CD4-positive, alpha-beta T cell treated with Interleukin-10 for 1 hour (primary cell): Measurements from ENCODE around the gene RNF157.
"Not testable (repeated sequence)": the region's sequence is repeated elsewhere in the genome, so short reads cannot be mapped to it uniquely, and the experiment has no call there.

ENCODE experiments used
- DNase-seq: peaks from one replicate; pipeline ENCODE4 v3.0.0-alpha.2; 2020

Gene RNF157

DNA sequence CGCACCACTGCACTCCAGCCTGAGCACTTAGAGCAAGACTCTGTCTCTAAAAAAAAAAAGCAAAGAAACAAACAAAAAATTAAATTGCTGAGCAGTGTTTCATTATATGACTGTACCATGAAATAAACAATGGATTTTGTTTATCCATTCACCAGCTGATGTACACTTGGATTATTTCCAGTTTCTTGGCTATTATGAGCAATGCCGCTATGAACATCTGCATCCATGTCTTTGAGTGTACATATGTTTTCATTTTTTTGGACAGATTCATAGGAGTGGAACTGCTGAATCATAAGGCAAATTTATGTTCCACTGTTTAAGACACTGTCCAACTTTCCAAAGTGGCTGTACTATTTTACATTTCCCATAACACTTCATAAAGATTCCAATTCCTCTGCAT lies 8.0 kb downstream of the RNF157 start:
- no peak for DNase-seq

DNA sequence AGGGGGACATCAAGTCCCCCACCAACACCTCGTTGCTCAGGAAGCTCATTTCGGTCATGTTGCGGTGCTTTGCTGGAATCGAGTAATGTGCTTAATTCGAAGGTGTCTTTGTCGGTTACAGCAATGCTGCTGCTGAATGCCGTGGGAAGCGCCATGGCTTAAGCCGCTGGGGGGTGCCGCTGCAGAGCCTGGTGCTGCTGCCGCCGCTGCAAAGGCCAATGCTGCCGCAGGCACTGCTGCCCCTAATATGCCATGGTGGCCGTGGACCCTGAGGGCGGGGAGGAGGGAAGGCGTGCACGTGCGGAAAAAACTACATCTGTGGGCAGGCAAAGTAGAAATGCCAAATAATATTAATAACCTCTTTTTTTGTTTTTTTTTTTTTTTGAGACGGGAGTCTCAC lies 13.5 kb downstream of the RNF157 start:
- DNase-seq = not testable (repeated sequence)

DNA sequence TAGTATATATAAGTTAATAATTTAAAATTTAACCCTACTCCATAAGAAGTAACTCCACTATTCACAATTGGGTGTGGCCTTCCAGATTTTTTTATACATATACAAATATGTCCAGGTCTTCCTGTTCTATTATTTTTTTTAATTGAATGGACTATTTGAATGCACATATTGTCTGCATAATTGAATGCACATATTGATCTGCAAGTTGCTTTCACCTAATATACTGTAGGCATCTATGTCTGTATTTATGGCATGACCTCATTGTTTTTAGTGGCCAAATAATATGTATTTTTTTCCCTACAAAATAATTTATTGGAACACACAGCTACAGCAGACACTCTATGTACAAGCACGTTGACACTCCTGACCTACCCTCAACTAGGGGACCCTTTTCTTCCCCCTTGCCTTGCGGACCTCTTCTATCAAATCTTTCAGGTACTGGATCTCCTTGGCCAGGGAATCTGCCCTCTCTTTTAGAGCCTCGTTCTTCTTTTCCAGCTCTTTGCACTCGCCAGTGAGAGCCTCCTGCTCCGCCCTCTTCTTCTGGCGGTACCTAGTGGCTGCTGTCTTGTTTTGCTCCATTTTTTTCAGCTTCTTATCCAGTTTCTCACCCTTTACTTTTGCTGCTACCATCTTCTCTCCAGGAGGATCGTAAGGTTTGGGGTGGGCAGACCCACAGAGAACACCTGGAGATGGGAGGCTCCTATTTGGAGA lies 14.8 kb downstream of the RNF157 start:
- DNase-seq = not testable (repeated sequence)

- DNase-seq = no peak
These were observed 16.5 kb downstream of the RNF157 start for GRCh38 chr17:76223802-76224201.

- DNase-seq = no peak
These were observed 20.5 kb downstream of the RNF157 start for GRCh38 chr17:76219670-76220383.

DNA sequence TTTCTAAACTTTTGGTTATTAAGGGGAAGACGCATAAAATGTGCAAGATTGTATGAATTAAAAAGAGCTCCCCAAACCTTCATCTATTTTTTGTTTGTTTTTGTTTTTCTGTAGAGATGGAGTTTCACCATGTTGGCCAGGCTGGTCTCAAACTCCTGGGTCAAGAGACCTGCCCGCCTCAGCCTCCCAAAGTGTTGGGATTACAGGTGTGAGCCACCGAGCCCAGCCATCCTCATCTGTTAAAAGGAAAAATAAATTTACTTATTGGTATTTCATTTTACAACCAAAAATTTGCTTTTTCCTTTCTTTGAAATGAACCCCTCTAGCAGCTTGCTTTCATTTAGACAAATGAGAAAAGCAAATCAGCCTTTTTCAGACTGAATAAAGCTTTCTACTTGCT lies 23.2 kb downstream of the RNF157 start:
- no peak for DNase-seq

GRCh38 chr17:76213491-76213890 lies 26.8 kb downstream of the RNF157 start:
- no peak for DNase-seq

- DNase-seq = peak; percentile 38
These were observed 32.2 kb downstream of the RNF157 start for GRCh38 chr17:76208120-76208519.

DNA sequence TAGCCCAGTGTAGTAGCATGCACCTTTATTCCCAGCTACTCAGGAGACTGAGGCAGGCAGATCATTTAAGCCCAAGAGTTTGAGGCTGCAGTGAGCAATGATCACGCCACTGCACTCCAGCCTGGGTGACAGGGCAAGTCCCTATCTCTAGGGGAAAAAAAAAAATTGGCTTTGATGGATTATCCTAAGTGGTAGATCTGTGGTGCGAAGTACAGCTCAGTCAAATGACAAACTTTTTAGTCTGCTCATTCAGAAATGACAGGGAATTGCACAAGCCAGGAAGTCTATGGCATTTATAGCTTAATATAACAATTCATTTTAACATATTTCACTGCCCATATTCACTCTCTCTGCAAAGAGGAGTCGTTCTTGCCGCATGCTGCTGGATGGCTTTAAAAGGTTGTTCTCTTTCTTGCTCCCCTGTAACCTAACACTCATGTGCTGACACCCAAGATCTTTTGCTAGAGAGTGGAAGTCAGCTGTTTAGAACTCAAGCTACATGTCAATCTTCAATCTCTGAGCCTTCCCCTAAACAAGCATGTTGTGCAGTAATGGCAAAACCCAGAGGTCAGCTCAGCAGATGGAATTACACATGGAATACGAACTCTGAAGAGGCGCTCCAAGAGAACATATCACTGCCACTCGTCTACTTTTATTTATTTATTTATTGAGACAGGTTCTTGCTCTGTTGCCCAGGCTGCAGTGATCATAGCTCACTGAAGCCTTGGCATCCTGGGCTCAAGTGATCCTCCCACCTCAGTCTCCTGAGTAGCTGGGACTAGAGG lies 32.8 kb downstream of the RNF157 start:
- no peak for DNase-seq

DNA sequence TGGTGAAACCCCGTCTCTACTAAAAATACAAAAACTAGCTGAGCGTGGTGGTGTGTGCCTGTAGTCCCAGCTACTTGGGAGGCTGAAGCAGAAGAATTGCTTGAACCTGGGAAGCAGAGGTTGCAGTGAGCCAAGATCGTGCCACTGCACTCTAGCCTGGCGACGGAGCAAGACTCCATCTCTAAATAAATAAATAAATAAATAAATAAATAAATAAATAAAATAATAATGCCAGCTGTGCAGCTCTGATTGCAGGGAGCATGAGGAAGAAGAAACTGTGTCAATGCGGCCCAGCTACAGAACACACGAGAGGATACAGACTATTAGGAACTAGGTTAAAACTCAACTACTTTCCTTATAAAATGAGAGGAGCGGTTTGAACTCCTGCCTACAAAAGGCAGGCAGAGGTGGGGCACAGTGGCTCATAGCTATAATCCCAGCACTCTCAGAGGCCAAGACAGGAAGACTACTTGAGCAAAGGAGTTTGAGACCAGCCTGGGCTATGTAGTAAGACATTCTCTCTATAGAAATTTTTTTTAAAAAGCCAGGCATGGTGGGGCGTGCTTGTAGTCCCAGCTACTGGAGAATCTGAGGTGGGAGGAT lies 34.6 kb downstream of the RNF157 start:
- DNase-seq = not testable (repeated sequence)

- no peak for DNase-seq
These were observed 36.0 kb downstream of the RNF157 start for GRCh38 chr17:76204277-76204676.

- DNase-seq = no peak
These were observed 39.9 kb downstream of the RNF157 start for GRCh38 chr17:76200354-76200753.

DNA sequence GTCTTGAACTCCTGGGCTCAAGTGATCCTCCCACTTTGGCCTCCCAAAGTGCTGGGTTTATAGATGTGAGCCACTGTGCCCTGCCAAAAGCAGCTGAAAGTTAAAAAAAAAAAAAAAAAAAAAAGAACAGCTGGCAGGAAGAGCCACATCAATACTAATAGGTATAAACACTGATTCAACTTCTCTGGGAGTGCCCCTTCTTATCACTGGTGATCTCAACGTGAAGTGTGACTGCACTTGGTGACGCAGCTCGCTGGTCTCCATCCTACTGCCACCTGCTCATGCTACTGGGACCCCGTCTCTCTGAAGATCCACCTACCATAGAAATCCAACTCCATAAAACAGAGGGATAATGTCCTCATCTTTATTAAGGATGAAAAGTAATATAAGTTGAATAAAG lies 40.8 kb downstream of the RNF157 start:
- peak; percentile 85 for DNase-seq

- no peak for DNase-seq
These were observed 41.6 kb downstream of the RNF157 start for GRCh38 chr17:76198702-76199101.

DNA sequence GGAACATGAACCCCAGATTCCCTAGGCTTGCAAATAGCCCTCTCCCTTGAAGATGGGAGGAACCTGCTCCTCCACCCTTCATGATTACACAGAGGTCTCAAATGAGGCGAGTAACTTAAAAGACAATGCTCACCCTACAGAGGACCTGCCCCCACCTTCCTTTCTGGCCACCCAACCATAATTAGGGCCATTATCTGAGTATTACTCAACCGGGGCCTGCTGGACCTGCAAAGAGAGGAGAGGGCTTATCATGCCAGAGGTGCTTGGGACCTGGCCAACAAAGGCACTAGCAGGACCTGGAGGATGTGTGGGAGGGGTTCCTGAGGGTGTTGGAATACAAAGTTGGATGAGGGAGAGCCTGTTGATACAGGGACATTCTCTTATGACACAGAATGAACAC lies 42.4 kb downstream of the RNF157 start:
- no peak for DNase-seq

DNA sequence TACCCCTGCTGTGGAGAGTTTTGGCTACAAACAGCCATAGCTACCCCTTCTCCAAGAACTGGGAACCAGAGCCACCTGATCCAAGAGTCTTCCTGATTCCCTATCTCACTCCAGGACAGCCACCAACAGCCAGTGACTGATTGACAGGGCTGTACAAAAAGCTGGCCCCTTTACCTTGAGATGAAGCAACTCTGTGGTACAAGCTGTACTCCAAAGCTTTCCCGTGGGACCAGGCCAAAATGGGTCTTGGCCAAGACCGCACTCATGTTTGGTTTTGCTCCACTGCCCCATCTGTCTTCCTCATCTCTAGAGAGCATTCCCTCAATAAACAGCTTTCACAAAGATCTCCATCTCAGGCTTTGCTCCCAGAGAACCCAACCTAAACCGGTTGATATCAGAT lies 43.6 kb downstream of the RNF157 start:
- no peak for DNase-seq

GRCh38 chr17:76195281-76196096 lies 44.8 kb downstream of the RNF157 start:
- DNase-seq = no peak

DNA sequence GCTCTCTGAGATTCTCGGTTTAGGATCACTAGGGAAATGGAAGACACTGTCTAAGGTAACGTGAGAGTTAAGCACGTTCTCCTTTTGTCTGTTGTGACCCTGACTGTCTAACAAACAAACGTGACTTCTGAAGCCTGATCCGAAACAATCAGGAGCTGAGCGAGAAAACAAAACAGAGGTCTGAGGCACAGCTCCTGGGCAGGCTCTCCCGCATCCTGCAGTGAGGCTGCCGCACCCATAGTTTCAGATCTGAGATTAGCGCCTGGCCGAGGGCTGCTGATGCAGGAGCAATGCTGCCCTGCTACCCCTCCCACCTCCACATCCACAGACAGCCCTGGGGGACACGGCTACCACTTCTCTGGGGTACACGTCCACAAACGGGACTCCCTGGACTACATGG lies 46.7 kb downstream of the RNF157 start:
- DNase-seq = peak; percentile 45

GRCh38 chr17:76191896-76192295 lies 48.4 kb downstream of the RNF157 start:
- peak; percentile 89 for DNase-seq

DNA sequence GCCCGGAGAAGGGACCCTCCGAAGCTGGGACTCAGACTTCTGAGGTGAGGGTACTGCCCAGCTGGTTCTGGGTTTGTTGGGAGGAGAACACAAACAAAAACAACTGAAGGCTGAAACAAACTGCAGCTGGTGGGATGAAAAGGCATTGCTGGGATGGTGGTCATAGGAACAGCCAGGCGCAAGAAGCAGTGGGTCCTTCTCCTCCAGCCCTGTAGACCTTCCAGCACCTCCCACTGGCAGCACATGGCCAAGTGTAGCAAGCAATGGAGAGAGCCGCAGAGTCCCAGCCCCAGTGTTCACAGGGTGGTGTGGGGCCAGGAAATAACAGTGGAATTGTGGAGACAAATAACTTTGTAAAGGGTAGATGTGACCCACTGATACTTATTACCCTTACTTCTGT lies 50.6 kb downstream of the RNF157 start:
- DNase-seq = no peak

DNA sequence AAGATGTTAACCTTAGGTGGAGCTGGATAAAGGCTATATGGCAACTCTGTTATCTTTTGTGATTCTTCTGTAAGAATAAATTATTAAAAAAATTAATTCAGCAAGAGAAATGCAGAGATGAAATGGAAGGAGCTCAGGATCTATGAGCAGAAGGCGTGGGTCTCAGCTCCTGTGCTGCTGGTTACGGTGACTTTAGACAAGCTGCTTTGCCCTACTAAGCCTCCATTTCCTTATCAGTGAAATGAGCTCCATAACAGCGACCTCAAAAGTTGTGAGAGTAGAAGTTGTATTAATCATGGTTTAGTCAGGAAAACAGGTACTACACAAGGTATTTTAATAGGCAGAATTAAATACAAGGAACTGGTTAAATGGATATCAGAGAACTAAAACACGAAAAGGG lies 51.0 kb downstream of the RNF157 start:
- DNase-seq = no peak

GRCh38 chr17:76188213-76189016 lies 51.9 kb downstream of the RNF157 start:
- DNase-seq = no peak
